ENCODE data around the gene SNAI3. TPM values are rescaled to one million over a fixed set of nuclear protein-coding genes. Genes with fewer than 3 reads are reported as not detected.

The SNAI3 gene
- total and polyA plus RNA-seq, 2 of the 4 experiments (the other 2 are of a cell fraction): 0.21 TPM; not detected in 1

DNA sequence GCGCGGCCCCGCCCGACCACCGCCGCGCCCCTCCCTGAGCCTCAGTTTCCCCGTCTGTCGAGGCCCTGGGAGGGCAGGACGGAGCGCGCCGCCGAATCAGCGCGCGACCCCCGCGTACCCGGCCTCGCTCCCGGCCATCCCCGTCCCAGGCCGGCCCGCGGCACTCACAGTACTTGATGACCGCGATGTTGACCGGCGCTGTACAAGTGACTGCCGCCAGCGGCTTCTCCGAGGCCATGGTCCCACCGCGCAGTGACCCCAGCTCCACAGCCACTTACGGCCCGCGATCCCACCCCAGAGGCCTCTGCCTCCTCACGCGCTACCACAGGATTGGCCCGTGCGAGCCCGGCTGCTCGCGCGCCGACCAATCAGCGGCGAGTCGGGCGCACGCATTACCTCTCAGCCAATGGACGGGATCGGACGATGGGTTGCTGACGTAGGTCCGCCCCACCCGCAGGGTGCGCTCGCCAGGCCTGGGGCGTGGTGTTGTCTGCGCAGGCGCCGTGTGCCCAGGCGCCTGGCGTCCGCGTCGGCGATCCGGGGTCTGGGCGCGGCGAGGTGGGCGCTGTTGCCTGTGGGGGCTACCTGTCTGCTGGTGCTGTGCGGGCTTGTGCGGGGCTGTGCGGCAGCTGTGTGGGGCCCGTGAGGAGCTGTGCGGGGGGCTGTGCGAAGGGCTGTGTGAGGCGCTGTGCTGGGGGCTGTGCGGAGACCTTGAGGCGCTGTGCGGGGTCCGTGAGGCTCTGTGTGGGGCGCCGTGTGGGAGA lies 23.3 kb downstream of the SNAI3 start, which contains the start of gene MVD (continued):
- peak; percentile 71 for TF ChIP-seq USF2 (IDR thresholded peaks at IDR 0.05; ENCODE audit: low read depth, low read length)

DNA sequence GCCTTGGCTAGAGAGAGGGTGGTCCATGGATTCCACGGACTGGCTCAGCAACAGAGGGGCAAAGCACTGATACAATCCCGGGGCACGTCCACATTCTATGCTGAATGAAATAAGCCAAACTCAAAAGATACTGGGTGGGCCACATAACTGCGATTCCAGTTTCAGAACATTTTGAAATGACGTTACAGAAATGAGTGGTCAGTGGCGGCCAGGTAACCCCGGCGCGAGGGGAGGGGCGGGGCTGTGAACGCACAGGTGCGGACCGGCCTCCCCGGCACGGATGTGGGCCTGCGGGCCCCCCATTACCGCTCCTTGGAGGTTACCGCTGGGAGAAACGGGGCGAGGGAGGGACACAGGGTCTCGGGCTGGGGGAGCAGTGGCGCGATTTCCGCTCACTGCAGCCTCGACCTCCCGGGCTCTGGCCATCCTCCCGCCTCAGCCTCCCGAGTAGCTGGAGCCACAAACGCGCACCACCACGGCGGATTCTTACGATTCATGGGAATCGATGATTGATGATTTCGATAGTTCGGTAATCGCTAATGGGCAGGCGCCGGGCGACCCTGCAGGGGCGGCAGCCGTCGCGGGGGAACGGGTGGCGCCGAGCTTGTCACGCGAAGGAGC lies 24.0 kb downstream of the SNAI3 start:
- Histone ChIP-seq H4K91ac (ENCODE audit: insufficient read depth, low read depth, low read length) (no peak overlapping the region), H3K4me2 (ENCODE audit: low read depth, low read length) (peak overlapping the region; percentile 88), H4K20me1 (ENCODE audit: insufficient read depth, low read length) (0 out of 2 replicates have a peak, but pooled peaks cover 5% of the 10 kb centered on the region), H3K18ac (ENCODE audit: low read depth, low read length) (no peak overlapping the region), H2BK5ac (ENCODE audit: low read depth, low read length, poor library complexity, severe bottlenecking) (peak overlapping the region; percentile 55), H3K79me1 (ENCODE audit: low read depth in 1 of 2, low read length in 2 of 2) (peaks cover 16 to 41% of the 10 kb centered on the region in 2 experiments), H3K9ac (ENCODE audit: low read depth, low read length) (peak overlapping the region; percentile 63), H2BK15ac (ENCODE audit: low read depth, low read length) (no peak overlapping the region), H4K5ac (ENCODE audit: low read depth, low read length) (no peak overlapping the region), H3K4me1 (ENCODE audit: control insufficient read depth, insufficient read depth, low read length) (no peaks in the 10 kb centered on the region), H3K4ac (ENCODE audit: low read depth, low read length) (peak overlapping the region; percentile 54; the same call in 1 of the 2 replicates), H3K9me1 (ENCODE audit: insufficient read depth, low read length) (no peaks in the 10 kb centered on the region), H3K27ac (ENCODE audit: insufficient read depth, low read length) (no peak overlapping the region; the same call in 1 of the 2 replicates), H2BK120ac (ENCODE audit: low read depth, low read length) (no peak overlapping the region), H3K56ac (ENCODE audit: extremely low read depth, insufficient read depth, low read length) (no peak overlapping the region), H2BK20ac (ENCODE audit: low read depth, low read length) (no peak overlapping the region), H3K14ac (replicated peaks; ENCODE audit: low read depth, low read length) (peak overlapping the region; percentile 69), H2AK9ac (replicated peaks; ENCODE audit: low read depth, low read length, poor library complexity) (peak overlapping the region; percentile 95), H3K9me3 (ENCODE audit: control insufficient read depth, insufficient read depth, low read length) (no peaks in the 10 kb centered on the region), H2AK5ac (ENCODE audit: low read depth, low read length) (peak overlapping the region; percentile 57; the same call in 1 of the 2 replicates), H3K27me3 (ENCODE audit: control insufficient read depth, insufficient read depth, low read length) (no peaks in the 10 kb centered on the region), H3K36me3 (ENCODE audit: control insufficient read depth, insufficient read depth, low read length) (no peaks in the 10 kb centered on the region; the same call in 1 of the 2 replicates), H4K8ac (ENCODE audit: low read depth in 2 of 2, low read length in 2 of 2) (peak overlapping the region in 1 of 2 experiments; percentile 67; a peak in 1 of 4 replicates), H2AFZ (replicated peaks; ENCODE audit: low read length, poor library complexity) (peak overlapping the region; percentile 99), H3K23ac (ENCODE audit: low read depth, low read length) (peak overlapping the region; percentile 54; the same call in 1 of the 2 replicates), H3K4me3 (ENCODE audit: insufficient read depth, low read depth, low read length) (peak overlapping the region; percentile 80)
- in situ Hi-C loops (cut with MboI; ENCODE audit: low sequenced_read_pairs): no loop called here
- dilution Hi-C loops (cut with HindIII; ENCODE audit: low sequenced_read_pairs, unreplicated experiment): no loop called here
- ATAC-seq (ENCODE audit: low read depth) (no peak), DNase-seq (no peak)
- TF ChIP-seq BHLHE40 (IDR thresholded peaks at IDR 0.05; ENCODE audit: low read depth, low read length) (no peak), MAFK (IDR thresholded peaks at IDR 0.05; ENCODE audit: low read depth, low read length) (no peak), ELK1 (IDR thresholded peaks at IDR 0.05; ENCODE audit: borderline replicate concordance, low read depth, low read length) (no peak), RFX5 (IDR thresholded peaks at IDR 0.05; ENCODE audit: low read depth, low read length) (no peak), CTCF (conservative IDR thresholded peaks at IDR 0.05; ENCODE audit: low read depth, low read length) (no peak)
- CTCF ChIA-PET: interaction anchor here (1.4 kb wide), 1 partner anchor 10 kb away, joined by 4 read pairs; no protein-coding TSS in a partner anchor
- WGBS, 2 experiments (ENCODE audit: extremely low coverage in 2 of 2, insufficient read length in 1 of 2): 2% methylated on average over 29 of the region's 49 CpGs; no CpG with 5 or more reads in 1 of the 2 experiments
- POLR2A ChIA-PET (ENCODE audit: unreplicated experiment): no interaction called here
- intact Hi-C loops (cut with micrococcal nuclease): no loop called here
- BruUV-seq (replicated peaks): TSS peak; percentile 75

Data from IMR-90 (cell line).